HEK293T (cell line): Measurements from ENCODE around the gene PEX6.
"Not testable (repeated sequence)": the region's sequence is repeated elsewhere in the genome, so short reads cannot be mapped to it uniquely, and the experiment has no call there.

Source experiments
- CTCF ChIA-PET: fragments of 350-600 bp; formaldehyde crosslinking; extraction: SDS; loops from one replicate; lab custom pipeline; 2021; ENCODE audit warnings: antibody characterized with exemption, inconsistent platforms; lab: Yijun Ruan, JAX
- POLR2A ChIA-PET: fragments of 350-600 bp; formaldehyde crosslinking; extraction: SDS; loops from one replicate; lab custom pipeline; 2020; ENCODE audit warnings: antibody characterized with exemption, inconsistent platforms; lab: Yijun Ruan, JAX
- DNase-seq: peaks from one replicate; pipeline ENCODE4 v3.0.0; 2012; ENCODE audit warnings: mixed read lengths; ENCODE audit errors: extremely low spot score
- ARNT ChIP-seq: fragments of 450-650 bp; IDR thresholded peaks from 2 replicates; pipeline ENCODE4 v1.6.1; 2017; ENCODE audit warnings: mild to moderate bottlenecking
- BHLHE40 ChIP-seq: fragments of 450-650 bp; IDR thresholded peaks from 2 replicates; pipeline ENCODE4 v1.6.1; 2016; ENCODE audit warnings: mild to moderate bottlenecking, moderate library complexity, borderline replicate concordance
- CTBP1 ChIP-seq: fragments of 450-650 bp; IDR thresholded peaks from 2 replicates; pipeline ENCODE4 v1.6.1; 2016; ENCODE audit warnings: borderline replicate concordance
- ELF4 ChIP-seq: fragments of 450-650 bp; IDR thresholded peaks from 2 replicates; pipeline ENCODE4 v1.6.1; 2017; ENCODE audit warnings: antibody characterized with exemption
- FOXA1 ChIP-seq: fragments of 450-650 bp; IDR thresholded peaks from 2 replicates; pipeline ENCODE4 v1.6.1; 2016; ENCODE audit warnings: mild to moderate bottlenecking
- FOXK2 ChIP-seq: fragments of 450-650 bp; IDR thresholded peaks from 2 replicates; pipeline ENCODE4 v1.6.1; 2016; ENCODE audit warnings: mild to moderate bottlenecking
- FOXM1 ChIP-seq: fragments of 450-650 bp; IDR thresholded peaks from 2 replicates; pipeline ENCODE4 v1.6.1; 2017; ENCODE audit warnings: mild to moderate bottlenecking, borderline replicate concordance
- HDGF ChIP-seq: fragments of 450-650 bp; IDR thresholded peaks from 2 replicates; pipeline ENCODE4 v1.6.1; 2017; ENCODE audit warnings: antibody characterized with exemption, borderline replicate concordance
- L3MBTL2 ChIP-seq: fragments of 450-650 bp; conservative IDR thresholded peaks from 2 replicates; pipeline ENCODE4 v1.6.1; 2016; ENCODE audit warnings: mild to moderate bottlenecking
- LEF1 ChIP-seq: fragments of 450-650 bp; IDR thresholded peaks from 2 replicates; pipeline ENCODE4 v1.6.1; 2017; ENCODE audit warnings: mild to moderate bottlenecking, borderline replicate concordance
- NFRKB ChIP-seq: fragments of 450-650 bp; IDR thresholded peaks from 2 replicates; pipeline ENCODE4 v1.6.1; 2016; ENCODE audit warnings: mild to moderate bottlenecking, moderate library complexity
- PKNOX1 ChIP-seq: fragments of 450-650 bp; IDR thresholded peaks from 2 replicates; pipeline ENCODE4 v1.6.1; 2016
- SP1 ChIP-seq: fragments of 450-650 bp; IDR thresholded peaks from 2 replicates; pipeline ENCODE4 v1.6.1; 2017
- SUZ12 ChIP-seq: fragments of 450-650 bp; IDR thresholded peaks from 2 replicates; pipeline ENCODE4 v1.6.1; 2016; ENCODE audit warnings: mild to moderate bottlenecking
- TARDBP ChIP-seq: fragments of 450-650 bp; IDR thresholded peaks from 2 replicates; pipeline ENCODE4 v1.6.1; 2016
- ZNF384 ChIP-seq: fragments of 450-650 bp; IDR thresholded peaks from 2 replicates; pipeline ENCODE4 v1.6.1; 2016

PEX6 gene

GRCh38 chr6:42952389-42952788 is 26.6 kb downstream of the PEX6 start:
- POLR2A ChIA-PET, result no interaction called here
- DNase-seq, result no peak
- CTCF ChIA-PET, result interaction anchor here (1.1 kb wide), 1 partner anchor 12 kb away, joined by 3 read pairs; no protein-coding TSS in a partner anchor
- no peak for TF ChIP-seq ARNT
- no peak for TF ChIP-seq L3MBTL2

- no peak for TF ChIP-seq ZNF384
- ChIA-PET POLR2A (no interaction called here), CTCF (no interaction called here)
- no peak for DNase-seq
These were observed 31.0 kb downstream of the PEX6 start for GRCh38 chr6:42947950-42948349.

DNA sequence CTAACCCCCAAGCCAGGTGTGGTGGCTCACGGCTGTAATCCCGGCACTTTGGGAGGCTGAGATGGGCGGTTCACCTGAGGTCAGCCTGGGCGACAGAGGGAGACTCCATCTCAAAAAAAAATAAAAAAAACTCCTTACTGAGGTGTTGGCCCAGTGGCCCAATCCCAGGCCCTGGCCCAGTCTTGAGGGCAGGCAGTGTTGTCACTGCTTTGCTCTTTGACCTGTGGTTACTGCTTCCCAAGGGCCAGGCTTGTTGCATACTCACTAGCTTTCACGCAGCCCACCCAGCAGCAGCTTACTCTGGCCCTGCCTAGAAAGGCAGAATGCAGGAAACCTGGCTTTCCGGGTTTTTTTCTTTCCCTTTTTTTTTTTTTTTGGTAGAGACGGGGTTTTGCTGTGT is 36.5 kb downstream of the PEX6 start:
- no peak for DNase-seq
- POLR2A ChIA-PET, result interaction anchor here (1.5 kb wide), 1 partner anchor 37 kb away, joined by 4 read pairs; the partner anchor contains the start of gene PEX6
- CTCF ChIA-PET, result no interaction called here
- TF ChIP-seq PKNOX1 (no peak), ARNT (no peak), NFRKB (no peak), SP1 (no peak), CTBP1 (no peak), ELF4 (no peak), TARDBP (no peak), ZNF384 (no peak), LEF1 (no peak), BHLHE40 (no peak), SUZ12 (no peak), FOXM1 (no peak), FOXK2 (no peak), L3MBTL2 (no peak), HDGF (no peak), FOXA1 (no peak)

DNA sequence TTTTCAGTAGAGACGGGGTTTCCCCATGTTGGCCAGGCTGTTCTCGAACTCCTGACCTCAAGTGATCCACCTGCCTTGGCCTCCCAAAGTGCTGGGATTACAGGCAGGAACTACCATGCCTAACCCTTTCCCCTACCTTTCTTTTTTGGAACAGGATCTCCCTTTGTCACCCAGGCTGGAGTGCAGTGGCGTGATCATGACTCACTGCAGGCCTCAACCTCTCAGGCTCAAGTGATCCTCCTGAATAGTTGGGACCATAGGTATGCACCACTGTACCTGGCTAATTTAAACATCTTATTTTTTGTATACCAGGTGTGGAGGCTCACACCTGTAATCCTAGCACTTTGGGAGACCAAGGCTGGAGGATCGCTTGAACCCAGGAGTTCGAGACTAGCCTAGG is 37.6 kb downstream of the PEX6 start:
- POLR2A ChIA-PET, result interaction anchor here (1.1 to 3.1 kb wide), 2 partner anchors 12 to 43 kb away, joined by 5 to 31 read pairs; partner anchors contain the start of genes CNPY3 and PPP2R5D
- DNase-seq, CTCF ChIA-PET: not testable (repeated sequence)

GRCh38 chr6:42940493-42941045 is 38.4 kb downstream of the PEX6 start:
- ChIA-PET CTCF (no interaction called here), POLR2A (interaction anchor here (1.1 to 3.1 kb wide), 2 partner anchors 11 to 43 kb away, joined by 5 to 31 read pairs; partner anchors contain the start of genes CNPY3 and PPP2R5D)
- TF ChIP-seq NFRKB, result no peak
- TF ChIP-seq ELF4, result no peak
- TF ChIP-seq ARNT, result no peak
- TF ChIP-seq HDGF, result no peak
- no peak for TF ChIP-seq FOXK2
- TF ChIP-seq BHLHE40, result no peak
- no peak for TF ChIP-seq SUZ12
- no peak for TF ChIP-seq FOXM1
- no peak for TF ChIP-seq PKNOX1
- DNase-seq, result no peak

DNA sequence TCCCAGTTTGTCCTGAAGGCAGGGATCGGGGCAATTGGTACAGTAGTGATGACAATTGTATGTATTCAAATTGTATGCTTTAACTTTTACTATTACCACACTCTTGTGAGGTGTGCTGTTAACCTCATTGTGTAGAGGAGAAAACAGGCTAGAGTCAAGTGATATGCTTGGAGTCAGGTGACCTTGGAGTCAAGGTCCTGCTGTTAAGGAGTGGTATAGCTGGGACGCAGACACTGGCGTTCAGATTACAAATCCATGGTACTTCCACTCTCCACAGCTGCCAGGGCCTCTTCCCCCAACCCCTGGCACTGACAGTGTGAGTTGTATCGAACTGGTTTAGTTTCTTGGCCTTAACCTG is 39.2 kb downstream of the PEX6 start:
- DNase-seq, result no peak
- TF ChIP-seq SUZ12 (no peak), L3MBTL2 (no peak)
- POLR2A ChIA-PET, result interaction anchor here (3.1 kb wide), 1 partner anchor 10 kb away, joined by 31 read pairs; the partner anchor contains the start of gene CNPY3
- CTCF ChIA-PET, result no interaction called here

DNA sequence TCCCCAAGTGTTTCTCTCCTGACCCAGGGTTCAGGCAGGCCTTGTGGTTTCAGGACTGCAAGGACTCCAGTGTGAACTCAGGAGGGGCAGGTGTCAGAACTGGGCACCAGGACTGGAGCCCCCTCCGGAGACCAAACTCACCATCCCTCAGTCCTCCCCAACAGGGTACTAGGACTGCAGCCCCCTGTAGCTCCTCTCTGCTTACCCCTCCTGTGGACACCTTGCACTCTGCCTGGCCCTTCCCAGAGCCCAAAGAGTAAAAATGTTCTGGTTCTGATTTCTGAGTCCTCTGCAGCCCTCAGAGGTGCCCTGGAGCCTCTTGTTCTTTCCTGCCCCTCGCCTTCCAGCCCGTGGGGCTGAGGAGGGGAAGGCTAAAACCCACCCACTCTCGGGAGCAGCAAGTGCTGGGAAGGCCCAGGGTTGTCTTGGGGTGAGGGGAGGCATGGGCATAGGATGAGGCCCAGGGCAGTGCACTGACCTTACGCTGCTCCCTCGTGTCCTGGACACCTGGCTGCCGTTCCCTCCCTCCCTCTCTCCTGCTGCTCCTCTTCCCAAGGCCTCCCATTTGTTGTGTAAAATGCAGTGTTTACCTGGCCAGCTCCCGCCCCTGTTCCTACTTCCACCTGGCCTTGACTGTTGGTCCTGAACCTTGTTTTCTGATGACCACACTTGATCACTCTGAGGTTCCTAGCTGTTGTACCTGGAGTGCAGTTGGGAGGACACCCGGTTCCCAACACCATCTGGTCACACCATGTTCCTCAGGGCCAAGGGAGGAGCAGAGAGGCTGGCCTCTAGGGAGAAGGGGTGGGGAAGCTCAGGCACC is 39.8 kb downstream of the PEX6 start:
- CTCF ChIA-PET, result no interaction called here
- TF ChIP-seq FOXK2, result no peak
- no peak for TF ChIP-seq CTBP1
- no peak for TF ChIP-seq PKNOX1
- no peak for TF ChIP-seq ZNF384
- TF ChIP-seq ARNT, result no peak
- no peak for TF ChIP-seq NFRKB
- TF ChIP-seq SUZ12, result no peak
- no peak for TF ChIP-seq ELF4
- TF ChIP-seq BHLHE40, result no peak
- no peak for TF ChIP-seq HDGF
- TF ChIP-seq FOXA1, result no peak
- TF ChIP-seq TARDBP, result no peak
- TF ChIP-seq SP1, result no peak
- no peak for TF ChIP-seq L3MBTL2
- TF ChIP-seq FOXM1, result no peak
- no peak for TF ChIP-seq LEF1
- no peak for DNase-seq
- POLR2A ChIA-PET, result interaction anchor here (0.8 to 3.1 kb wide), 2 partner anchors 10 to 39 kb away, joined by 3 to 31 read pairs; partner anchors contain the start of genes CNPY3 and PEX6
